Measurements from ENCODE around the gene KCNJ15.

Gene KCNJ15

DNA sequence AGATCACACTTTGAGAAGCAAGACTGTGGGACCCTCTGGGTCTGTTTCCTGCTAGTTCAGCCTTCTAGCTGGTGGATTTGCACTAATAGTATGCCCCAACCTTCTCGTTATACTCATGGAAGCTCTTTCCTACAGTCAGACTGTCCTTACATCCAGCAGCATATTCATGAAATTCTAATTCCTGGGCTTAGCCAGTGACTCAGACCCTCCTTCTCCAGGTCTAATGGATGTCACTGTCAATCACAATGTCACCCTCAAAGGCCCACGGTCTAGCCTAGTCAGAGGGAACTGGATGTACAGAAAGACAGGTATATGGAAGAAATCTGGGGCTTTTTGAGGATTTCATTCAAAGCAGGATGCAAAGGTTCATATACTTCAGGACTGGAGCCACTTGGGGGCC is 72.4 kb downstream of the KCNJ15 start:
- no peak for DNase-seq

DNA sequence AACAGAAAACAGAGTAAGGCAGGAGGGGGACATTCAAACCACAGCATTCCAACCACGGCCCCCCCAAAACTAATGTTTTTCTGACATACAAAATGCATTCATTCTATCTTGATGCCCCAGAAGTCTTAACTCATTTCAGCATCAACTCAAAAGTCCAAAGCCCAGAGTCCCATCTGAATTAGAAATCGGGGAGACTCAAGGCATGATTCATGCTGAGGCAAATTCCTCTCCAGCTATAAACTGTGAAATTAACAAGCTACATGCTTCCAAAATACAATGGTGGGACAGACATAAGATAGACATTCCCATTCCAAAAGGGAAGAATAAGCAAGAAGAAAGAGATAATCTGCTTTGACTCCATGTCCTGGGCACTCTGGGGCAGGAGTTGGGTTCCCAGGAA is 73.9 kb downstream of the KCNJ15 start:
- no peak for DNase-seq

DNA sequence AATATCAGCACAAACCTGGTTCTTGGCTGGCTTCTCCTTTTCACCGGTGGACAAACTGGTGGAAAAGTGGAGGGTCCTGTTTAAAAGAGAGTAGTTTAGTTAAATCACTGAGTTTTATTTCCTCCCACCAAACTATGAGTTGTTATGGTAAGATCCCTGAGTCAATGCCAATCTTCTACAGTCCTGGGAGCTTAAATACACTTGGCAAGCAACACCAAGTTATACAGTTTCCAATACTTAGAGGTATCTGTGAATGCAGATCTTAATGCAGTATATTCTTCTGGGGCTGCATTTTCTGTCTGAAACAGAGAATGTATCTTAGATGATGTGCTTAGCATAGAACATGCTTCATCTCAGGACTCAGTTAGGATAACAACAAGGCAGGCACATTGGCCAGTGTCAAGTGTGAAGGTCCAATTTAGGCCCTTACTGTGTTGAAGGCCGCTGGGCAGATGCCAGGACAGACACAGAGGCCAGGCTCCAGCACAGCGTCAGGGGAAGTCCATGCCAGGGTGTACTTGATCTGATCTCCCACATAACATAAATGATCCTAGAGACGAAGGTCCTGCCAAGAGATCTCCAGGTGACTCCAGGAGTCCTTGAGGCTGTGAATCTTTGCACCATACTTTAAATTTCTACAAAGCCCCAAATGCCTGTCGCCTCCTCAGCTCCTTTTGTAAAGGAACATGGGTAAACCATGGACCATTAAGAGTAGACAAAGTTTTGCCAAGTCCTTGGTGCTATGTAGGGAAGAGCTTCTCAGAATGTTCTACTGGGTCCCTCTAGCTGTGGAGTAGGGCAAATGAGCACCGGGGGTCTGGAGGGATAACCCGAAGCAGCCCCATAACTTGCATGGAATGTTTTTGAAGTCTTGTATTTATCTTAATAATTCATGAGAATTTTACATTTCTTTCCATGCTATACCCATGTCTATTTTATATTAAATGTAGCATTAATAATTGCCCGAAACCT is 76.8 kb downstream of the KCNJ15 start:
- DNase-seq, result no peak

DNA sequence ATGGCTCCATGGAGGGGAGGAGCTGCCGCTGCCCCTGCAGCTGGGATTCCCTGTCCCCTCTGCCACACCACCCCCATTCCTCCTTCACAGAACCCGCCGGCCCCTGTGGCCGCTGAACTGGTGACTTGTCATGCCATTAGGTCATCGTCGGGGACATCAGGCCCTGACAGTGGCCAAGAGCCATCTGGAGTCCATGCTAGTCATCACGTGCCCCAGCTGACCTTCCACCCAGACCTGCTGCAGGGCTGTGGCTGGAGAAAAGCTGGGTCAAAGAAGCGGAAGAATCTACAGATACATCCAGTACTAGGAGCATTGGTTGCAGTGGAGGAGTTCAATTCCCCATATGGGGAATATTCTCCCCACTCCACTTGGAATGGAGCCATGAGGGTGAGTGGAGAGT is 78.1 kb downstream of the KCNJ15 start:
- DNase-seq, result no peak

DNA sequence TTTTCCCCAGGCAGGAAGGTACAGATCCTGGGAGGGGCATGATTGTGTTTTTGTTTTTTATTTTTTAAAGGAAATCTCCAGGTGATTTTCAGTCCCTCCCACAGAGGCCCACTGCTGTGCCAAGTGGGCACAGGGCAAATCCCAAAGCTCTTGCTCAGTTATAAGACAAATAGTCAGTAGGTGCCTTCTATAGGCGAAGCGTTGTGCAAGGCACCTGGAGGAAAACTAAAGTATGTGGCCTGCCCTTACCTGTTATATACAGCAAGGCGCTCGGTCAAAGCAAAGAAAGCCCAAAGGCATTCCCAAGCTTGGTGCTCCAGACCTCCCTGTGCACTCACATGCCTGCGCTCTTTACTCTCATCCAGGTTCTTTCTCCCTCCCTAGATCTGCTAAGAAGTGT is 81.0 kb downstream of the KCNJ15 start:
- DNase-seq, result no peak

DNA sequence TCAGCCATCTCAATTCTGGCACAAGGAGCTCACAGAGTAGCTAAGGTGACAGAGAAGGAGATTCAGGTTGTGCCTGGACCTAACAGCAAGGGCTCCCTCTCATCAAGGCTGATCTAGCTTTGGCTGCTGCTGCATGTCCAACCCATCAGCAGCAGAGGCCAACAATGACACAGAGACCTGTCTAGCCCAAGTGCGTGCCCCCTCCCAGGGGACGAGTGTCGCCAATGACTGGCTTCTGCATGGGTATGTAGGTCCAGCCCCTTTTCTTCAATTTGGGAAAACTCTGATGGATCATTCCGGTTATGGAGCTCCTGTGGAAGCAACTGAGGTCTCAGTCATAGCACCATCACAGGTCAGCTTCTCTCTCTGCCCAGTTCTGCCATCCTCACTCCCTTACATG is 83.3 kb downstream of the KCNJ15 start:
- no peak for DNase-seq

DNA sequence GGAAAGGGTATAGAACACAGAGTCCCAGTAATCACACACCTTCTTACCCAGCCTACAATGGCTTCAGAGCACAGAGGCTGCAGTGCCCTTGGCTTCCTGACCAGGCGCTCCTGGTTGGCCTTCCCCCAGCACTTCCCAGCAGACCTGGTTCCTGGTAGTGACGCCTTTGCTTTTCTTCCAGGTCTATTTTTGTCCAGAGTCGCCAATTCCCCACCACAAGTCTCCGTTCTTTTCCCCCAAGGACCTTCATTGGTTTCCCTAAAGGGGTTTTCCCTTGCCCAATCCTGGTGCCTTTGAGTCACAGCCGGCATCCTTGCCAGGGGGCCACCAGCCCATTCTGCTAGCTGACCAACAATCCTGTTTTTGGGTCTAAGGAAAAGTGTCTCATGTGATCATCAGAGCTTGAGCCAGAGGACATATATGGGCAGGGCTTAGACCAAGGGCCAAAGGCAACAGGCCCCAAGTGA is 84.8 kb downstream of the KCNJ15 start:
- no peak for DNase-seq

DNA sequence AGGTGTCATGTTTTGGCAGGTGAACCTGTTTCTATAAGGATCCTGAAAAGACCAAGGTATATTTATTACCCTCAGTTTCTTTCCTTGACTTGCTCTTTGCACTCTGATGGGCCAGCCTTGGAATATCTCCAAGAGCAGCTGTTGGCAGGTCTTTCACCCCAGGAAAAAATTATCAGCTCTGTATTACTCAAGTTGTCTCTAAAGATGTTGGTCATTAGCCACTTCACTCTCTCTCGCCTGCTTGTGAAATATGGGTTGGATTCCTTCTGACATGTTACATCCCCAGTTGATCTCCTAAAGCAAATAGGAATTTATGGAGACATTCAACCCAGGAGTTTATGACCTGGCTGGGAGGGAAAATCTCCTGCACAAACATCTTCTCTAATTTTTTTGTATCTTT is 85.9 kb downstream of the KCNJ15 start:
- DNase-seq, result no peak

DNA sequence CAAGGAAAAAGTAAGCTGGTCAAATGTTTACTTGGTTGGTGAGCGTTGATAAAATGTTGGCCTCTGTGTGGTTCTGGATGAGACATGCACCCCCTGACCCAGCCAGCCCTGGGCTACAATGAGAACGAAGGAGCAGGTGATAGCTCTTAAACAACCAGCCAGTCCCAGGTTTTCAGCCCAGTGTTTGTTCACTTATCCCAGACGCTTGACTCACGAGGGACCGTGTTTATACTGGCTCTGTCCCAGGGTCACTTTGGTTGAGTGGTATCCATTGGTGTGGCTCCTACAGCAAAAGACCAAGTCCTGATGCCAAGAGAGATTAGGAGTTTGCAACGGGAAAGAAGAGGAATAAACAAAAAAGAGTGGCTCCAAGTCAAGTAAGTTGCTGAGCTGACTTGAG is 86.9 kb downstream of the KCNJ15 start:
- peak; percentile 70 for DNase-seq

DNA sequence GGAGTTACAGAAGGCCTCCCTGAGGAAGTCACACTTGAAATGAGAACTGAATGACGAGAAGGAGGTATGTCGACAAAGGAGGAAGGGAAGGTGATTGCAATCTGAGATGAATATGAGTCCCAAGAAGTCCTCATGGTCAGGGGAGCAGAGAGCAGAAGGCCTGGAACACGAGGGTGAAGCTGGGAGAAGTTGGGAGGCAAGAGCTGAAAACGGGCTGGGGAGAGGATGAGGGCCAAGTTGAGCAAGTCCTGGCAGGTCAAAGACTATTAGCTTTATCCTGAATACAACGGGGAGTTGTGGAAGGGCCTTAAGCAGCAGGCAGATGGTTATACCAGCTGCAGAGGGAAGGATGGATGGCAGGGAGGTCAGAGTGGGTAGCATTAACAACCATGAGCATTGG is 89.5 kb downstream of the KCNJ15 start:
- DNase-seq, result peak; percentile 60

DNA sequence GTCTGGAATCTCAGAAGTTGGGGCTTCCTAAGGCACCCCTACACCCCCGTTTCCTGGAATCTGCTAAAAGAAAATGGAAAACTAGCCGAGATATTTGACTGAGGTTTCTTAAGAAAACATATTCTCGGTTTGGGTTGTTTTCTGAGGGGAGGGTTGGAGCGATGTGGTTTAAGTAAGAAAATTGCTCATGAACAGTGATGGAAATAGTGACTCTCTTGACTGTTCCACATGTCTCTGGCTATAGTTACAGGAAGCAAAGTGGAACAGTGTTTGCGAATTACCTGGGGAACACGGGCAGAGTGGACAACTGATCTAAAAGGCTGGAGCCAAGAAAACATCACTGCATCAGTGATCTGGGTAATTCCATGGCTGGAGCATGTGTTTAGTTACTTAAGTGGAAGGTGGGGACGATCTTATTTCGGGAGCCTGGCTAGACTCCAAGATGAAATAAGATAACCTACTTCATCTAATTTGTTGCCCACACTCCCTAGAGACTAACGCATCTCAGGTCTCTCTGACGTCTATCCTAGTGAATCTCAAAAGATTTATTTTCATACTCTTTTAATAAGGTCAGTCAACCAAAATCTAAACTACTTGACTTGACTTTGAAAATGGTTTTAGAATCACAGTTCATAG is 92.4 kb downstream of the KCNJ15 start:
- DNase-seq, result peak; percentile 40

DNA sequence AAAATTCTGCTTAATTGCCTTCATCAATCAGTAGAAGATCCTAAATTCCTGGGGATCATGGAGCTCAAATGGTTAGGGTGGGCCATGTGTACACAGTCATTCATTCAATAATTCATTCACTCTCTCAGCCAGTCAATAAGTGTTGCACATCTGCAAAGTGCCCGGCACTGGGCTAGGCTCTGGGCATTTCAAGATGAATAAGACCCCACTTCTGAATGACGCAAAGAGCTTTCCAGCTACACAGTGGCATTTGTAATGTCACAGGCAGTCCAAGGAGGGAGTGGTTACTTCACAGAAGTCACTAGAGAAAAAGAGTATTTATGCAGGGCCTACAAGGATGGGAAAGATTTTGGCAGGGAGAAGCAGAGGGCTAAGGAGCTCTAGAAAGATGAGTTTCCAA is 93.2 kb downstream of the KCNJ15 start:
- DNase-seq, result no peak

DNA sequence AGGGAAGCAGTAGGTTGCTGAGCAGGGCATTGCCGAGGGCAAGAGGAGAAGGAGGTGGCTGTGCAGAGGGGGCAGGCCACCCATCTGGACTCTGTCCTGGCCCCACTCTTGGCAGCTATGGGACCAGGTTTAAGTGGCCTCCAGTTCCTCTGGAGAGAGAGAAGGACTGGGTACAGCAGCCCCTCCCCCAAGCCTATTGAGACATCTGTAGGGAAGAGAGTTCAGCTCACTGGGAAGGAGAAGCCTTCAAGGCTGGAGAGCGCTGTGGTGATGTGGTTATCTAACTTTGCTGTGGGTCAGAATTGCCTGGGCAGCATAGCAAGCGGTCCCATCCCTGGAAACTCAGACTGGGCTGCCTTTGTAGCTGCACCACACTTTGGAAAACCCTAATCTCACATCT is 93.9 kb downstream of the KCNJ15 start:
- no peak for DNase-seq

DNA sequence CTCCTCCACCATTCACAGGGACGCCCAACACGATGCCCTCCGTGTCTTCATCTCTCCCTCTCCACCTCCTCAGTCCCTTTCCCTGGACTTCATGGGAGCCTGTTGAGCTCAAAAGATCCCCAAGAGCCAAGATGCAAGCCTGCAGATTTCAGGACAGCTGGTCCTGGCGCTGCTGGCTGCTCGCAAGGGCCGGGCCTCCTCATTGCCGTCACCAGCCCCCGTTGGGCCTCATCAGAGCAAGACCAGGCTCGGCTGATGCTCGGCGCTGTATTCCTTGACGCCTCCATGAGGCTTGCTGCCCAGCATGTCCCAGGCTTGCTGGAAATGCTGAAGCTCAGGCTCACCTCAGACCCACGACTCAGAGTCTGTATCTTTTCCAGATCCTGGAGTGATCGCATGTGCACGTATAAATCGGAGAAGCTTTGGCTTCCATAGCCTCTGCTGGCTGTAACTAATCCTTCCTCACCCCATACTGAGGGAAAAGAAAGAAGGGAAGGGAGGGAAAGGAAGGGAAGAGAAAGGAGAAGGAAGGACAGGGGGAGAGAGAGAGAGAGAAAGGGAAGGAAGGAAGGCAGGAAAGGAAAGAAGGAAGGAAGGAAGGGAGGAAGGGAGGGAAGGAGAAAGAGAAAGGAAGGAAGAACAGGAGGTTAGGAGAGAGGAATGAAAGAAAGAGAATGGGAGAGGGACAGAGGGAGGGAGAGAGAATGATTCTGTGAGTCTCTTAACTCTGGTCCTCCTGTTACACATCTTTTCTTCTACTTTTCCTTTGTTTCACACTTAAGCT is 94.6 kb downstream of the KCNJ15 start:
- DNase-seq, result no peak

DNA sequence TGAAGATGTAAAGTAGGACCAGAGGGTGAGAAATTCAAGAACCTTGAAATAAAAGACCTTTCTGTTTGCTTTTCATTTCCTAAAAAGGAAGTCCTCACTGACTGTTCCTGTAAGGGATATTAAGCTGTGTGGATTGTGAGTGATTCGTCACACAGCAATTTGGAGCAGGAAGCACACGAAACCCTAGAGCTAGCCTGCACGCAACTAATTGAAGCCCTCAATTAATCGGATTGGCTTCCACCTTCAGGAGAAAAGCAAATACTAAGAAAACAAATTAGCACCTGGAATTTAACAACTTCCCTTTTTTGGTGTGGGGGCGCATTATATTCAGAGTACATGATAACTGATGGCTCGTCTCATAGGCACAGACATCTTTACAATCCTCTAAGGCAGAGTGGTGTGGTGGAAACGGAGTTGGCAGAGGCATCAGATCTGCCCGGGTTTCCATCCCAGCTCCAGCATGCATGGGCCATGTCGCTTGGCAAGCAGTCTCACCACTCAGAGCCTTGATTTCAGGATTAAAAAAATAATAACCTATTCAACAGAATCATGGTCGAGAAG is 95.2 kb downstream of the KCNJ15 start:
- DNase-seq, result no peak

DNA sequence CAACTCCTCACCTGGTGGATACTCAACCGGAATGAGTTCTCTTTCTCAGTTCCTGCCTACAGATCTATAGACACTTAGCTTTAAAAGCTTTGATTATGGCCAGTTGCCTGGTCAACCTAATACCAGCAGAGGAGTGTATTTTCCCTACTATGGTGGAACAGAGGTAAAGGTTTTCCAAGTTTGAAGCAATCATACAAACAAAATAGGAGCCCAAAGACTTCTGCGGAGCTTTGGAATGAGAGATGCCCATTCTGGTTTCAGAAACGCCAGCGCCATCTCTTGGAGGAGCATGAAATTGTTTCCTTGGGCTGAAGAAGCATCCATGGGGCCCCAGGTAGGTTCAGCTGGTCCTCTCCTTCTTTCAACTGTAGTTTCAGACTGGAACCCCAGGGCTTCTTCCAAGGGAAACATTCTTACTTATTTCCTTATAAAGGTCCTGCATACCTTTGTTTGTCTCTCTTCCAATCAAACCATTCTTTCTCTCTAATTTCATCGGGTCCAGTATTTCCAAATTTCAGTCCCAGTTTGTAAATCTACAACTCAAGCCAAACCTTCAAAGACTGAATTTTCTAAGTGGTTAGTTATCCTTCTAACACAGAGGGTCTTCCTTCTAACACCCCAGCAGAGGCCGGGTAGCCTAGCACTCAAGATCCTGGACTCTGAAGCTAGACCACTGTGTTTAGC is 95.9 kb downstream of the KCNJ15 start:
- DNase-seq, result peak; percentile 55

DNA sequence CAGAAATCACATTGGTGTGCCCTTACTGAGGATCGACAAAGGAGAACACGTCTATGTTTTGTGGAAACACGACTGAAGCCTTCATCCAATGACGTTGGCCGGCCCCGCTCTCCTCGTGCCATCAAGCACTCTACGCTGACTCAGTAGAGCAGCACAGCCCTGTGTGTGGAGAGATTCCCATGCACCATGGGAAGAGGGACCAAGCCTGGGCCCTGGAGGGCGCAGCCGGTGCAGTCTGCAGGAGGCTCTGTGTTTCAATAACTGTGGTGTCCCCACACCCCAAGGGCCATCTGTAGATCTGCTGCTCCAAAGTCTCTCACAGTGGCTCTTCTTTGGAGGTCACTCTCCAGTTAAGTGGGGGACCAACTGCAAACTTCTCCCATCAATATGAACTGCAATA is 97.4 kb downstream of the KCNJ15 start:
- no peak for DNase-seq

DNA sequence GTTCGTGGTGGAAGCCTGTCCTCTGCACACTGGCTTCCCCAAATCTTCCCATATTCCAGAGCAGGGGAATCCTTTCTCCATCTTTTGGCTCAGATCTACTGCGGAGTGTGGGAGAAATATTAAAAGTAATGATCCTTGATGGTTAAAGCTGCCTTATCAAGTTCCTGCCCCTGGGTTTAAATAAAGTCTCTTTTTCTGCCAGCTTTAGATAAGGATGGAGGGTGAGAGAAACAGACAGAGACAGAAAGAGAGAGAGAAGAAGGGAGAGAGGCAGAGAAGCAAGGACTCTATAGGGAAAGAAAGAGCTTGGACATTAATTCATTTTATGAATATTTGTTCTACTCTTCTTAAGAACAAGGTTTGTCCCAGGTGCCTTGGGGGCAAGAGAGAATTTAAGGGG is 98.0 kb downstream of the KCNJ15 start:
- DNase-seq, result no peak

DNA sequence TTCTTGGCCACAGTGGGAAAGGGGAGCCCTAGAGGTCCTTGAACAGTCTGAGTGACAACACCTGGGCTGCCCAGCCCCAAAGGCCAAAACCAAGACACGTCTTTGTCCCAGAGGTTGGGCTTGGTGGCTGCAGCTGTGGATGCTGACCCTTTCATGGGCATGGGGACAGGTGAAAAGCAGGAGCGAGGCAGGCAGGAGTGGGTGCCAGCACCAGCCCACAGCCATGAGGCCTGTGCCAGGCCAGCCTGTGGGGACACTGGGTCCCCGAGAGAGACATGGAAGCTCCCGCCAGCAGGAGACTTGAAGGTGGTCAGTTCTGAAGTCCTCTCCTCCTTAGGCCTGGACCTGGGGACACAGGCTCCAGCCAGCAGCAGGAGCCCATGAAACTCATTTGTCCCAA is 98.6 kb downstream of the KCNJ15 start:
- no peak for DNase-seq

DNA sequence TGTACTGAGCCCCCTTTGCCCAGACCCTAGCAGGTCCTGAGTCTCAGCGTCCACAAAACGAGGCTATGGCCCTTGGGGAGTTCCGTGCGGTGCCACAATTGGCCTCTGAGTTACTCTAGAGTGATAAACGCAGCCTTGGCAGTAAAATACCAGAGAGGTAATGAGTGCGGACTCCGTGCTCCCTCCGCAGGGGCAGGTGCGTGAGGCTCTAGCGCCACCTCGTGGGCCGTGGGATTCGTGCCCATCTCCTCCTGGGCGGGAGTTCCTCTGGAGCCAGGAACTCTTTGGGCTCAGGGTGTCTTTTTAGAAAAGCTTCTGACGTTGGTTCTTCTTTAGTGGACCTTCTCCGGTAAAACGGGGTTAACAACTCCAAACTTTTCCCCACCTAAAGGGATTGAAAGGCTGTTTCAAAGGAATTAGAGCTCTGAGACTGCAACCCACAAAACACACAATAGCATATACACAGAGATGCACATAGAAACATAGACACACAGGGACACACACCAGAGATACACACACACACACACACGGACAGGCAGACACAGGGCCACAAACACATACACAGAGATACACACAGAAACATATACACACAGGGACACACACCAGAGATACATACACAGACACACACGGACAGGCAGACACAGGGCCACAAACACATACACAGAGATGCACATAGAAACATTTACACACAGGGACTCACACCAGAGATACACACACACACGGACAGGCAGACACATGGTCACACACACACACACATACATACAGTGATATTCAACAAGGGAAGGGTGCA is 99.4 kb downstream of the KCNJ15 start:
- peak; percentile 70 for DNase-seq
